Panc1 (cell line): Measurements from ENCODE around the gene SCN2B. TPM values are rescaled to one million over a fixed set of nuclear protein-coding genes. Genes with fewer than 3 reads are reported as not detected.

Source experiments
- ATAC-seq: fragments of 200-7000 bp; cut with Tn5 transposase; 2 replicates; pipeline ENCODE4 v1.9.1; 2020; ENCODE audit warnings: mild to moderate bottlenecking, moderate library complexity
- BruUV-seq: library from RNA; stranded (reverse); fragments of 400-500 nt; replicated peaks from 2 replicates; lab custom pipeline; 2021; lab: Mats Ljungman, UMichigan
- CTCF ChIA-PET: fragments of 300-600 bp; sonication (Branson Sonifier 250); formaldehyde crosslinking; loops from one replicate; lab custom pipeline; 2022; ENCODE audit warnings: antibody characterized with exemption; lab: Charles Lee
- POLR2A ChIA-PET: fragments of 300-600 bp; sonication (Branson Sonifier 250); formaldehyde crosslinking; loops from one replicate; lab custom pipeline; 2022; ENCODE audit warnings: antibody characterized with exemption; lab: Charles Lee
- DNase-seq: peaks from one replicate; pipeline ENCODE4 v3.0.0-alpha.2; 2010; ENCODE audit warnings: low read depth, low spot score
- H3K27ac ChIP-seq: 2 replicates; pipeline ENCODE4 v1.5.1; 2011; ENCODE audit warnings: mild to moderate bottlenecking, low read length, inconsistent platforms
- H3K27me3 ChIP-seq: fragments of 200-500 bp; sonication (Bioruptor generic); 2 replicates; pipeline ENCODE4 v1.6.0; 2014; ENCODE audit warnings: low read length, inconsistent platforms; ENCODE audit not compliant: control insufficient read depth, insufficient read depth
- H3K36me3 ChIP-seq: fragments of 200-500 bp; sonication (Bioruptor generic); 2 replicates; pipeline ENCODE4 v1.5.1; 2014; ENCODE audit warnings: inconsistent platforms, mild to moderate bottlenecking, low read length, moderate library complexity; ENCODE audit not compliant: control insufficient read depth, insufficient read depth
- H3K4me1 ChIP-seq: 2 replicates; pipeline ENCODE4 v1.5.1; 2011; ENCODE audit warnings: inconsistent platforms, mild to moderate bottlenecking, low read length, moderate library complexity; ENCODE audit not compliant: control insufficient read depth, insufficient read depth
- H3K4me3 ChIP-seq, 2 experiments: 2 replicates each; pipeline ENCODE4 v1.5.1; 2011 to 2012; ENCODE audit warnings: low read depth in 2 of 2, low read length in 2 of 2, mild to moderate bottlenecking in 2 of 2, inconsistent platforms in 1 of 2, moderate library complexity in 1 of 2
- H3K9me3 ChIP-seq: fragments of 200-500 bp; sonication (Bioruptor generic); 2 replicates; pipeline ENCODE4 v1.5.1; 2014; ENCODE audit warnings: low read depth, mild to moderate bottlenecking, inconsistent platforms, low read length, moderate library complexity; ENCODE audit not compliant: control insufficient read depth, insufficient read depth
- POLR2AphosphoS5 ChIP-seq: IDR thresholded peaks from 2 replicates; pipeline ENCODE4 v1.6.1; 2012; ENCODE audit warnings: mild to moderate bottlenecking, low read depth, low read length, moderate library complexity
- SIN3A ChIP-seq: IDR thresholded peaks from 2 replicates; pipeline ENCODE4 v1.6.1; 2012; ENCODE audit warnings: low read depth, mild to moderate bottlenecking, low read length, moderate library complexity, borderline replicate concordance; ENCODE audit not compliant: insufficient read depth
- TCF7L2 ChIP-seq: IDR thresholded peaks from 2 replicates; pipeline ENCODE4 v1.6.1; 2011; ENCODE audit warnings: mild to moderate bottlenecking, low read depth, low read length, inconsistent platforms
- in situ Hi-C: cut with HindIII; loops from 2 replicates; pipeline ENCODE4 v1.10.0; 2016; ENCODE audit warnings: low sequenced_read_pairs, low pct_unique_long_range_greater_than_20kb
- intact Hi-C: fragments of 100-400 bp; cut with micrococcal nuclease; formaldehyde crosslinking; loops from one replicate; pipeline ENCODE4 v1.10.0; 2022; ENCODE audit not compliant: unreplicated experiment
- total RNA-seq: library from RNA; stranded (reverse); gene quantifications from one replicate; pipeline ENCODE4 v1.2.1, GENCODE V29; 2021; ENCODE audit not compliant: unreplicated experiment
- TF ChIP-seq, protein P1 (sequence below): fragments of 450-650 bp; IDR thresholded peaks from 2 replicates; pipeline ENCODE4 v1.5.1; 2017; ENCODE audit warnings: mild to moderate bottlenecking
- TF ChIP-seq, protein P2 (sequence below), 2 experiments: IDR thresholded peaks; 2 replicates each; pipeline ENCODE4 v1.6.1; 2011 to 2012; ENCODE audit warnings: low read depth in 2 of 2, control low read depth in 1 of 2, low read length in 1 of 2, mild to moderate bottlenecking in 1 of 2, moderate library complexity in 1 of 2; ENCODE audit not compliant: insufficient read depth in 1 of 2

SCN2B gene
- total RNA-seq, 1 experiment from 2014 or later, result not detected

DNA sequence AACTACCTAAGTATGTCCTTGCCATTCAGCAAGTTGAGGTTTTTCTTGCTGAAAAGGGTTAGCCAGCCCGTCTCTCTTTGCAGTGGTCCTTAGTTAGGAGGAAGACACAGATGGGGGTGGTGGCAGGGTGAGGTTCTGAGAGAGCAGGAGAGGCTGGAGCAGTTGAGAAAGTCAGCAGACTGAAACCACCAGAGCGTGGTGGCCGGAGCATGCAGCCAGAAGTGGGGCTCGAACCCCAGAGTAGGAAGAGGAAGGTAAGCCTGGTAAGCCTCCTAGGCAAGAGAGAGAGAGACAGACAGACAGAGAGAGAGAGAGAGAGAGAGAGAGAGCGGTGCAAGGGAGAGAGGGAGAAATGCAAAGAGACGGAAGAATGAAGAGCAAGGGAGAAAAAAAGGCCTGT is 14.7 kb downstream of the SCN2B start:
- Histone ChIP-seq H3K27me3 (peaks cover 22% of the 10 kb centered on the region), H3K9me3 (no peaks in the 10 kb centered on the region), H3K27ac (no peak overlapping the region), H3K4me1 (no peaks in the 10 kb centered on the region), H3K36me3 (no peaks in the 10 kb centered on the region), H3K4me3 (no peak overlapping the region)
- no peak for ATAC-seq
- ChIA-PET CTCF (no interaction called here), POLR2A (no interaction called here)
- in situ Hi-C loops (no loop called here), intact Hi-C loops (no loop called here)
- no peak for DNase-seq
- BruUV-seq, result no TSS peak
- TF ChIP-seq POLR2AphosphoS5 (no peak), TCF7L2 (no peak), SIN3A (no peak)
- TF ChIP-seq, protein P1, sequence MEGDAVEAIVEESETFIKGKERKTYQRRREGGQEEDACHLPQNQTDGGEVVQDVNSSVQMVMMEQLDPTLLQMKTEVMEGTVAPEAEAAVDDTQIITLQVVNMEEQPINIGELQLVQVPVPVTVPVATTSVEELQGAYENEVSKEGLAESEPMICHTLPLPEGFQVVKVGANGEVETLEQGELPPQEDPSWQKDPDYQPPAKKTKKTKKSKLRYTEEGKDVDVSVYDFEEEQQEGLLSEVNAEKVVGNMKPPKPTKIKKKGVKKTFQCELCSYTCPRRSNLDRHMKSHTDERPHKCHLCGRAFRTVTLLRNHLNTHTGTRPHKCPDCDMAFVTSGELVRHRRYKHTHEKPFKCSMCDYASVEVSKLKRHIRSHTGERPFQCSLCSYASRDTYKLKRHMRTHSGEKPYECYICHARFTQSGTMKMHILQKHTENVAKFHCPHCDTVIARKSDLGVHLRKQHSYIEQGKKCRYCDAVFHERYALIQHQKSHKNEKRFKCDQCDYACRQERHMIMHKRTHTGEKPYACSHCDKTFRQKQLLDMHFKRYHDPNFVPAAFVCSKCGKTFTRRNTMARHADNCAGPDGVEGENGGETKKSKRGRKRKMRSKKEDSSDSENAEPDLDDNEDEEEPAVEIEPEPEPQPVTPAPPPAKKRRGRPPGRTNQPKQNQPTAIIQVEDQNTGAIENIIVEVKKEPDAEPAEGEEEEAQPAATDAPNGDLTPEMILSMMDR, result no peak
- TF ChIP-seq, protein P2, sequence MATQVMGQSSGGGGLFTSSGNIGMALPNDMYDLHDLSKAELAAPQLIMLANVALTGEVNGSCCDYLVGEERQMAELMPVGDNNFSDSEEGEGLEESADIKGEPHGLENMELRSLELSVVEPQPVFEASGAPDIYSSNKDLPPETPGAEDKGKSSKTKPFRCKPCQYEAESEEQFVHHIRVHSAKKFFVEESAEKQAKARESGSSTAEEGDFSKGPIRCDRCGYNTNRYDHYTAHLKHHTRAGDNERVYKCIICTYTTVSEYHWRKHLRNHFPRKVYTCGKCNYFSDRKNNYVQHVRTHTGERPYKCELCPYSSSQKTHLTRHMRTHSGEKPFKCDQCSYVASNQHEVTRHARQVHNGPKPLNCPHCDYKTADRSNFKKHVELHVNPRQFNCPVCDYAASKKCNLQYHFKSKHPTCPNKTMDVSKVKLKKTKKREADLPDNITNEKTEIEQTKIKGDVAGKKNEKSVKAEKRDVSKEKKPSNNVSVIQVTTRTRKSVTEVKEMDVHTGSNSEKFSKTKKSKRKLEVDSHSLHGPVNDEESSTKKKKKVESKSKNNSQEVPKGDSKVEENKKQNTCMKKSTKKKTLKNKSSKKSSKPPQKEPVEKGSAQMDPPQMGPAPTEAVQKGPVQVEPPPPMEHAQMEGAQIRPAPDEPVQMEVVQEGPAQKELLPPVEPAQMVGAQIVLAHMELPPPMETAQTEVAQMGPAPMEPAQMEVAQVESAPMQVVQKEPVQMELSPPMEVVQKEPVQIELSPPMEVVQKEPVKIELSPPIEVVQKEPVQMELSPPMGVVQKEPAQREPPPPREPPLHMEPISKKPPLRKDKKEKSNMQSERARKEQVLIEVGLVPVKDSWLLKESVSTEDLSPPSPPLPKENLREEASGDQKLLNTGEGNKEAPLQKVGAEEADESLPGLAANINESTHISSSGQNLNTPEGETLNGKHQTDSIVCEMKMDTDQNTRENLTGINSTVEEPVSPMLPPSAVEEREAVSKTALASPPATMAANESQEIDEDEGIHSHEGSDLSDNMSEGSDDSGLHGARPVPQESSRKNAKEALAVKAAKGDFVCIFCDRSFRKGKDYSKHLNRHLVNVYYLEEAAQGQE (IDR thresholded peaks at IDR 0.05; ENCODE audit: insufficient read depth in 1 of 2, low read depth in 2 of 2, low read length in 1 of 2), result no peak

DNA sequence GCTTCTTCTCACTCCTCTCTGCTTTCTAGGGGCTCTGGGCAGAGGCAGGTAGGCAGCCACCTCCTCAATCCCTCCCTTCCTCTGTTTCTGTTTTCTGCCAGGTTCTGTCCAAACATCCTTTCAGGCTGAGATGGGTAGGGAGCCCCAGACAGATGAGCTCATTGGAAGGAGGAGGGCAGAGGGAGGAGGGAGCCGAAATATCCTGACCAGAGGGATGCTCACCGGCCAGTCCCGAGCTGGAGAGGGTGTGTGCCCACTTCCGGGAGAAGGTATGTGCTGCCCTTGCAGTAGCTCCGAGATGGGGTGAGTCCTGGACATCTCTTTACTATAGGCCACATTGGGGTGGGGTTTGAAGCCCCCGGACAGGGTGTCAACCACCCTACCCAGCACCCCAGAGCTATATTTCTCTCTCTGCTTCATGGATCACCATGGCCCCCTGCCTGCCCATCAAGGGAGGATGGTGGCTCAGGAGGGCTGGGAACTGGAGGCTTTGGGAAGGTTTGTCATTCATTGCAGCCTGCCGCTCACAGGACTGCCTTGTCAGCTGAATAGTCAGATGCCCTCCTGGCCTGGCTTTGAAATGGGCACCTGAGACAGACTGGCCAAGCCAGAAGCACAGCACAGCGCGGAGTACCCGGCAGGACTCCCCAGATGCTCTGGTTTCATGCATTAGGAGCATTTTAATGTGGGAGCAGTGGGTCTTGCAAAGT is 19.1 kb downstream of the SCN2B start:
- in situ Hi-C loops, result no loop called here
- CTCF ChIA-PET, result interaction anchor here (0.7 to 0.8 kb wide), 3 partner anchors 10 to 25 kb away, joined by 3 to 4 read pairs (median 3); no protein-coding TSS in a partner anchor
- Histone ChIP-seq H3K4me1 (peaks cover 4% of the 10 kb centered on the region), H3K27me3 (peaks cover 43% of the 10 kb centered on the region), H3K9me3 (no peaks in the 10 kb centered on the region), H3K27ac (no peak overlapping the region), H3K36me3 (no peaks in the 10 kb centered on the region), H3K4me3 (no peak overlapping the region)
- no peak for DNase-seq
- intact Hi-C loops, result no loop called here
- BruUV-seq, result no TSS peak
- TF ChIP-seq TCF7L2 (no peak), SIN3A (no peak), POLR2AphosphoS5 (no peak)
- TF ChIP-seq, protein P2 (IDR thresholded peaks at IDR 0.05; ENCODE audit: insufficient read depth in 1 of 2, low read depth in 2 of 2, low read length in 1 of 2), result no peak
- TF ChIP-seq, protein P1, result no peak
- no peak for ATAC-seq
- POLR2A ChIA-PET, result interaction anchor here (0.6 kb wide), 1 partner anchor 94 kb away, joined by 3 read pairs; no protein-coding TSS in a partner anchor
